ENCODE measurements around the gene ACADVL. TPM values are rescaled to one million over a fixed set of nuclear protein-coding genes. Genes with fewer than 3 reads are reported as not detected.

ACADVL gene
- total and polyA plus RNA-seq, 10 donors, result 320 to 963 (median 586) TPM

GRCh38 chr17:7260651-7261378 is 41.1 kb downstream of the ACADVL start:
- H3K4me1 ChIP-seq, result peaks cover 22 to 38% (median 35%) of the 10 kb centered on the region in 6 donors

DNA sequence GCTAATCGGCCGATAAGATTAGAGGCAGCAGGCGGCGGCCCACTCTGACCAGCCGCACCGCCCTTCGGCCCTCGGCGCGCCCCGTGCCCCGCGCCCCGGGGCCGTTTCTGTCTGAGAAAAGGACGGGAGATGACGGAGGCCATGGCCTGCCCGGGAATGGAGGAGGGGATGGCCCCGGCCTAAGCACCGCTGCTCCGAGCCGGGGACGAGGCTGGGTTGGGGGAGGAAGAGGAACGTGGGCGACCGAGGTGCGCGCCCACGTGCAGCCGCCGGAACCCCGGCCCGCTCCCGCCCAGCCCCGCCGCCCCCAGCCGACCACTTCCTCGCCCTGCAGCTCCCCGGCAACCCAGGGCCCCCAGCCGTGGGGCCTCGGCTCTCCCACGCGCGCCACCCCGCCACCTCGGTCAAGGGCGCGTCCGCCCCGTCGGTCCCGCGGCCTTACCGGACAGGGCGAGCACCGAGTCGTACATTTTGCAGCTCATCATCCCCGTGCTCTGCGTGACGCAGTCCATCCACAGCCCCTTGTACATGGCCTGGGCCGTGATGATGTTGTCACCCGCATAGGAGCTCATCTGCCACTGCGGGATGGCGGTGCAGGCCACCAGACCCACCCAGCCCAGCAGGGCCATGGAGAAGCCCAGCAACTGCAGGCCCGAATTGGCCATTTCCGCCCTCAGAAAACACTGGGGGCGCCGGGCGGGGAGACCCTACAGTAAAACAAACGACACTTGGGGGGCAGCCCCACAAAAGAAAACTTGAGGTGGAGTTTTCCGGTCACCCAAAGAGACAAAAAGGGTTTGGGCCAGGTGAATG is 41.8 kb downstream of the ACADVL start:
- H3K27me3 ChIP-seq (replicated peaks in 1 of 7), result peaks cover 3 to 64% (median 27%) of the 10 kb centered on the region in 7 donors
- H3K9me3 ChIP-seq, result no peaks in the 10 kb centered on the region
- peaks cover 0 to 36% (median 15%) of the 10 kb centered on the region in 6 donors for H3K36me3 ChIP-seq
- intact Hi-C loops (cut with DNase I; ENCODE audit: low total_unique reads), result no loop called here
- H3K4me1 ChIP-seq, result peaks cover 22 to 38% (median 35%) of the 10 kb centered on the region in 6 donors
- H3K4me3 ChIP-seq, result peak overlapping the region; percentile 32 to 78 (median 49)
- peak overlapping the region in 6 of 8 donors; percentile 25 to 81 (median 53) for H3K27ac ChIP-seq
- TF ChIP-seq, protein P1, sequence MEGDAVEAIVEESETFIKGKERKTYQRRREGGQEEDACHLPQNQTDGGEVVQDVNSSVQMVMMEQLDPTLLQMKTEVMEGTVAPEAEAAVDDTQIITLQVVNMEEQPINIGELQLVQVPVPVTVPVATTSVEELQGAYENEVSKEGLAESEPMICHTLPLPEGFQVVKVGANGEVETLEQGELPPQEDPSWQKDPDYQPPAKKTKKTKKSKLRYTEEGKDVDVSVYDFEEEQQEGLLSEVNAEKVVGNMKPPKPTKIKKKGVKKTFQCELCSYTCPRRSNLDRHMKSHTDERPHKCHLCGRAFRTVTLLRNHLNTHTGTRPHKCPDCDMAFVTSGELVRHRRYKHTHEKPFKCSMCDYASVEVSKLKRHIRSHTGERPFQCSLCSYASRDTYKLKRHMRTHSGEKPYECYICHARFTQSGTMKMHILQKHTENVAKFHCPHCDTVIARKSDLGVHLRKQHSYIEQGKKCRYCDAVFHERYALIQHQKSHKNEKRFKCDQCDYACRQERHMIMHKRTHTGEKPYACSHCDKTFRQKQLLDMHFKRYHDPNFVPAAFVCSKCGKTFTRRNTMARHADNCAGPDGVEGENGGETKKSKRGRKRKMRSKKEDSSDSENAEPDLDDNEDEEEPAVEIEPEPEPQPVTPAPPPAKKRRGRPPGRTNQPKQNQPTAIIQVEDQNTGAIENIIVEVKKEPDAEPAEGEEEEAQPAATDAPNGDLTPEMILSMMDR (IDR thresholded peaks at IDR 0.05 in 8 of 11, conservative IDR thresholded peaks at IDR 0.05 in 3 of 11), result no peak
- TF ChIP-seq POLR2AphosphoS5 (IDR thresholded peaks at IDR 0.05) (no peak), POLR2A (IDR thresholded peaks at IDR 0.05) (no peak)
- peak; percentile 87 for DNase-seq
- 7 to 11% (median 9%) methylated on average over 36 to 71 of the region's 71 CpGs for WGBS, 5 donors

More at GRCh38 chr17:7260651-7261378, 41.1 kb downstream of the ACADVL start:
- WGBS, 5 donors, result 8 to 18% (median 11%) methylated on average over 28 to 54 of the region's 54 CpGs
- peak; percentile 86 for DNase-seq
- H3K36me3 ChIP-seq, result peaks cover 0 to 44% (median 23%) of the 10 kb centered on the region in 6 donors
- peak; percentile 50 to 78 (median 59) for TF ChIP-seq POLR2AphosphoS5 (IDR thresholded peaks at IDR 0.05)
- TF ChIP-seq, protein P1 (IDR thresholded peaks at IDR 0.05 in 8 of 11, conservative IDR thresholded peaks at IDR 0.05 in 3 of 11), result no peak
- no peaks in the 10 kb centered on the region for H3K9me3 ChIP-seq
- H3K27ac ChIP-seq, result peak overlapping the region in 6 of 8 donors; percentile 25 to 81 (median 53)
- peak overlapping the region; percentile 32 to 78 (median 49) for H3K4me3 ChIP-seq
- peaks cover 3 to 56% (median 27%) of the 10 kb centered on the region in 7 donors for H3K27me3 ChIP-seq (replicated peaks in 1 of 7)
- intact Hi-C loops (cut with DNase I; ENCODE audit: low total_unique reads), result no loop called here

- H3K27me3 ChIP-seq (replicated peaks in 1 of 7), result peaks cover 3 to 70% (median 27%) of the 10 kb centered on the region in 7 donors
- no peaks in the 10 kb centered on the region for H3K9me3 ChIP-seq
- 6 to 13% (median 10%) methylated on average over 39 to 64 of the region's 64 CpGs for WGBS, 5 donors
- H3K4me3 ChIP-seq, result peak within 1 kb of the TSS; percentile 32 to 78 (median 49)
- peaks cover 22 to 38% (median 35%) of the 10 kb centered on the region in 6 donors for H3K4me1 ChIP-seq
- TF ChIP-seq, protein P1 (IDR thresholded peaks at IDR 0.05 in 8 of 11, conservative IDR thresholded peaks at IDR 0.05 in 3 of 11), result no peak
- TF ChIP-seq POLR2A (IDR thresholded peaks at IDR 0.05) (no peak), POLR2AphosphoS5 (IDR thresholded peaks at IDR 0.05) (no peak)
- intact Hi-C loops (cut with DNase I; ENCODE audit: low total_unique reads), result no loop called here
- H3K27ac ChIP-seq, result peak within 1 kb of the TSS in 6 of 8 donors; percentile 25 to 81 (median 53)
- peaks cover 0 to 28% (median 11%) of the 10 kb centered on the region in 6 donors for H3K36me3 ChIP-seq
- DNase-seq, result no peak
Observed at GRCh38 chr17:7262192-7262934, 42.6 kb downstream of the ACADVL start, which contains the start of gene CLDN7. Gene CLDN7 (minus strand): TSS chr17:7262478. CDS start chr17:7262043, 435 bp downstream.
